ENCODE results near the gene SPAG8. TPM values are rescaled to one million over a fixed set of nuclear protein-coding genes. Genes with fewer than 3 reads are reported as not detected.

SPAG8 gene
- total RNA-seq, 1 experiment from 2014 or later, result 0.50 TPM

DNA sequence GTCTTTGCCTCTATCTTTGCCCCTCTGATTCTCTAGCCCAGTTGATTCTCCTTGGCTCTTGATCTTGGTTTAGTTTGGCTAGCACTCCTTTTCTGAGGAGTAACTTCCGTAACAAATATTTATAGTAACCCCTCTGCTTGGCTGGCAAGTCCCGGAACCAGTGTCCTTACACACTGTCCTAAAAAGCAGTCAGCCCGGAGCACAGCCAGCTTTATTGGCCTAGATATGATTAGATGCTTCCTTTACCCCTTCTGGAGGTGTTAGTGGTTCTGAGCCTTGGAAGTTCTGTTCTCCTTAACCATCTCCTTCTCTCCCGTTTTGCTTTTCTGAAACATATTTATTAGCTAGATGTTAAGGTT is 41.0 kb downstream of the SPAG8 start:
- H3K79me2 ChIP-seq (ENCODE audit: insufficient read depth, low read length), result no peaks in the 10 kb centered on the region
- H3K4me1 Mint-ChIP-seq, result peaks cover 14 to 17% of the 10 kb centered on the region in 2 experiments
- no peaks in the 10 kb centered on the region for H4K20me1 ChIP-seq (ENCODE audit: control insufficient read depth, insufficient read depth, insufficient read length)
- no peak overlapping the region for H3K18ac ChIP-seq (ENCODE audit: insufficient read length, low read depth, low read length)
- H4K5ac ChIP-seq (ENCODE audit: insufficient read length, low read depth, low read length), result no peak overlapping the region
- H3K9me3 ChIP-seq (ENCODE audit: control insufficient read depth, low read depth, low read length), result no peaks in the 10 kb centered on the region
- H3K9me3 Mint-ChIP-seq, result no peaks in the 10 kb centered on the region
- no peak overlapping the region for H4K8ac ChIP-seq (replicated peaks; ENCODE audit: insufficient read length, low read depth, low read length)
- H3K27ac ChIP-seq (ENCODE audit: insufficient read length, low read depth, low read length), result no peak overlapping the region
- no peak overlapping the region for H2BK120ac ChIP-seq (ENCODE audit: low read depth, low read length, poor library complexity, severe bottlenecking)
- no peak overlapping the region for H2BK5ac ChIP-seq (ENCODE audit: insufficient read length, low read length)
- H3K4ac ChIP-seq (ENCODE audit: low read depth, low read length), result no peak overlapping the region
- no peaks in the 10 kb centered on the region for H3K27me3 Mint-ChIP-seq (ENCODE audit: low read depth)
- no peak overlapping the region for H2BK12ac ChIP-seq (ENCODE audit: insufficient read length, low read depth, low read length)
- no peak overlapping the region for H3K9ac ChIP-seq (ENCODE audit: extremely low read depth, insufficient read length, low read length)
- no peak overlapping the region for H2AK5ac ChIP-seq (ENCODE audit: insufficient read length, low read length)
- no peaks in the 10 kb centered on the region for H3K79me1 ChIP-seq (ENCODE audit: insufficient read depth, low read depth, low read length, poor library complexity, severe bottlenecking)
- no peaks in the 10 kb centered on the region for H3K36me3 Mint-ChIP-seq (ENCODE audit: insufficient read depth in 1 of 3, low read depth in 3 of 3)
- no peak overlapping the region for H3K27ac Mint-ChIP-seq
- TF ChIP-seq, protein P1, sequence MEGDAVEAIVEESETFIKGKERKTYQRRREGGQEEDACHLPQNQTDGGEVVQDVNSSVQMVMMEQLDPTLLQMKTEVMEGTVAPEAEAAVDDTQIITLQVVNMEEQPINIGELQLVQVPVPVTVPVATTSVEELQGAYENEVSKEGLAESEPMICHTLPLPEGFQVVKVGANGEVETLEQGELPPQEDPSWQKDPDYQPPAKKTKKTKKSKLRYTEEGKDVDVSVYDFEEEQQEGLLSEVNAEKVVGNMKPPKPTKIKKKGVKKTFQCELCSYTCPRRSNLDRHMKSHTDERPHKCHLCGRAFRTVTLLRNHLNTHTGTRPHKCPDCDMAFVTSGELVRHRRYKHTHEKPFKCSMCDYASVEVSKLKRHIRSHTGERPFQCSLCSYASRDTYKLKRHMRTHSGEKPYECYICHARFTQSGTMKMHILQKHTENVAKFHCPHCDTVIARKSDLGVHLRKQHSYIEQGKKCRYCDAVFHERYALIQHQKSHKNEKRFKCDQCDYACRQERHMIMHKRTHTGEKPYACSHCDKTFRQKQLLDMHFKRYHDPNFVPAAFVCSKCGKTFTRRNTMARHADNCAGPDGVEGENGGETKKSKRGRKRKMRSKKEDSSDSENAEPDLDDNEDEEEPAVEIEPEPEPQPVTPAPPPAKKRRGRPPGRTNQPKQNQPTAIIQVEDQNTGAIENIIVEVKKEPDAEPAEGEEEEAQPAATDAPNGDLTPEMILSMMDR (conservative IDR thresholded peaks at IDR 0.05), result no peak
- H3K4me3 Mint-ChIP-seq, result no peak overlapping the region
- no peak overlapping the region for H3K23ac ChIP-seq (ENCODE audit: insufficient read length, low read depth, low read length)
- no CpG with 5 or more reads among the region's 4 CpGs for WGBS (ENCODE audit: extremely low coverage, insufficient read length, low lambda C conversion rate)
- H3K14ac ChIP-seq (ENCODE audit: insufficient read depth, low read length), result no peak overlapping the region
- no peak overlapping the region for H3T11ph ChIP-seq (ENCODE audit: low read length)
- H3K56ac ChIP-seq (ENCODE audit: insufficient read length, low read depth, low read length), result no peak overlapping the region
- H3K4me2 ChIP-seq (ENCODE audit: insufficient read depth, insufficient read length, low read length), result no peak overlapping the region
- peaks cover 4% of the 10 kb centered on the region; the same call in 1 of the 2 replicates for H3K4me1 ChIP-seq (ENCODE audit: insufficient read depth, low read length)
- no peak for DNase-seq
- H4K91ac ChIP-seq (ENCODE audit: insufficient read length, low read depth, low read length), result no peak overlapping the region
- no peak overlapping the region for H2AFZ ChIP-seq (ENCODE audit: low read length)
- H3K27me3 ChIP-seq (ENCODE audit: insufficient read depth, low read length), result no peaks in the 10 kb centered on the region
- no peaks in the 10 kb centered on the region for H3K23me2 ChIP-seq (ENCODE audit: insufficient read length, low read depth, low read length, poor library complexity, severe bottlenecking)
- H2BK20ac ChIP-seq (ENCODE audit: low read depth, low read length, poor library complexity, severe bottlenecking), result no peak overlapping the region
- no peak overlapping the region for H2BK15ac ChIP-seq (ENCODE audit: low read depth, low read length)

All from H9 (cell line).